ENCODE measurements around the gene SKAP1. TPM values are rescaled to one million over a fixed set of nuclear protein-coding genes. Genes with fewer than 3 reads are reported as not detected.

The SKAP1 gene
- total RNA-seq, 1 experiment from 2014 or later = not detected

DNA sequence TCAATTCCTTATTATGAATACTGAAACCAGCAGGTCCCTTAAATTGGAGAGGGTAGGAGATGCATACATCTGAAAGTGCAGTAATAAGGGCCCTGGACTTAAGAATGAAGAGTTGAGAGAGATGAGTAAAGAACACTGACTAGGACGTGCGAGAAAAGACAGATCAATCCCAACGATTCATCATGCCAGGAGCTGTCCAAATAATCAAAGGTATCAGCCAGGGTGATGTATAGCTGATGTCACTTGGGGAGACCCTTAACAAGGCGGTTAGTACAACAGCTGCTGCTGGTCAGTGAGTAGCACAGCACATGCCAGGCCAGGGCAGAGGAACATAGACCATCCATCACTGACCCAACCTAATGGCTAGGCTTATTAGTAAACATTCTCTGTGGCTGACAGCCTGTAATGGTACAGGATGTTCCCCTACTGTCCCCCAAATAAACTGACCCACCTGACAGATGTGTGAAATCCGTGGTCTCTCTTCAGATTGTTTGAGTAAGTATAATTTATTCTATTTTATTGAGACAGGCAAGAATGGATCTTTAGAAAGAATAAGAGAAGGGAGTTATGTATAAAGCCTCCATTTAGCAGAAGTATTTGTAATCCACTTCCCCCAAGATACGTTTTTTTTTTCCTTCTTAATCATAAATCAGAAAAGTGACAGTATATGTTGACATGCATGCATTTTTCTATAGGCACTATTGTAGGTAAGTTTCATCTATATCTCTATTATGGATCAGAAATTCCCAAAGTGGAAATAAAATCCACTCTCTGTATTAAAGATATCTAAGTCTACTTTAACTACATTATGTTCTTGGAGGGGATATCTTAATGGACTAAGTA lies 204.1 kb downstream of the SKAP1 start:
- Mint-ChIP-seq H3K9me3 (ENCODE audit: unreplicated experiment) (no peaks in the 10 kb centered on the region), H3K27ac (ENCODE audit: low read depth, unreplicated experiment) (no peak overlapping the region), H3K4me3 (ENCODE audit: unreplicated experiment) (no peak overlapping the region), H3K36me3 (ENCODE audit: insufficient read depth, unreplicated experiment) (no peaks in the 10 kb centered on the region), H3K27me3 (ENCODE audit: insufficient read depth, unreplicated experiment) (peaks cover 64% of the 10 kb centered on the region), H3K4me1 (ENCODE audit: insufficient read depth, unreplicated experiment) (no peaks in the 10 kb centered on the region)
- intact Hi-C loops (cut with micrococcal nuclease) = no loop called here
- POLR2A ChIA-PET = interaction anchor here (1.3 kb wide), 1 partner anchor 33 kb away, joined by 3 read pairs; no protein-coding TSS in a partner anchor
- BruUV-seq (replicated peaks) = no TSS peak
- no peak for DNase-seq (ENCODE audit: unreplicated experiment)
- CTCF ChIA-PET = no interaction called here
- TF ChIP-seq, protein P1, sequence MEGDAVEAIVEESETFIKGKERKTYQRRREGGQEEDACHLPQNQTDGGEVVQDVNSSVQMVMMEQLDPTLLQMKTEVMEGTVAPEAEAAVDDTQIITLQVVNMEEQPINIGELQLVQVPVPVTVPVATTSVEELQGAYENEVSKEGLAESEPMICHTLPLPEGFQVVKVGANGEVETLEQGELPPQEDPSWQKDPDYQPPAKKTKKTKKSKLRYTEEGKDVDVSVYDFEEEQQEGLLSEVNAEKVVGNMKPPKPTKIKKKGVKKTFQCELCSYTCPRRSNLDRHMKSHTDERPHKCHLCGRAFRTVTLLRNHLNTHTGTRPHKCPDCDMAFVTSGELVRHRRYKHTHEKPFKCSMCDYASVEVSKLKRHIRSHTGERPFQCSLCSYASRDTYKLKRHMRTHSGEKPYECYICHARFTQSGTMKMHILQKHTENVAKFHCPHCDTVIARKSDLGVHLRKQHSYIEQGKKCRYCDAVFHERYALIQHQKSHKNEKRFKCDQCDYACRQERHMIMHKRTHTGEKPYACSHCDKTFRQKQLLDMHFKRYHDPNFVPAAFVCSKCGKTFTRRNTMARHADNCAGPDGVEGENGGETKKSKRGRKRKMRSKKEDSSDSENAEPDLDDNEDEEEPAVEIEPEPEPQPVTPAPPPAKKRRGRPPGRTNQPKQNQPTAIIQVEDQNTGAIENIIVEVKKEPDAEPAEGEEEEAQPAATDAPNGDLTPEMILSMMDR (IDR thresholded peaks at IDR 0.05; ENCODE audit: unreplicated experiment) = no peak

DNA sequence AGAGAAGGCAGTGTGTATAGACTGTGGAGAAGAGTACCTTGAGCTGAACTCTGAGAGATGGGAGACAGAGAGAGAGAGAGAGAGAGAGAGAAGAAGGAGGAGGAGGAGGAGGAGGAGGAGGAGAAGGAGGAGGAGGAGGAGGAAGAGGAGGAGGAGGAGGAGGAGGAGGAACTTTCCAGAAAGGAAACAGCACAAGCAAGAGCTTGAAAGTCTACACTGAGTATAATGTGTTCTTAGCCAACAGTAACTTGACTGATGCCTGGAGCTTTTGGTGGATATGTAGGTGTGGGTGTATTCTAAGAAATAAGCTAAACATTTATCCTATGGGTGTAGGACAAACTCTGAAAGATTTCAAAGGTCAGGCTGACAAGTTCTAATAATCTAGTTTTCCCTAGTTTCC lies 206.1 kb downstream of the SKAP1 start:
- no peaks in the 10 kb centered on the region for H3K36me3 Mint-ChIP-seq (ENCODE audit: insufficient read depth, unreplicated experiment)
- H3K4me3 Mint-ChIP-seq (ENCODE audit: unreplicated experiment) = no peak overlapping the region
- intact Hi-C loops (cut with micrococcal nuclease) = no loop called here
- no peaks in the 10 kb centered on the region for H3K9me3 Mint-ChIP-seq (ENCODE audit: unreplicated experiment)
- no peak overlapping the region for H3K27ac Mint-ChIP-seq (ENCODE audit: low read depth, unreplicated experiment)
- peaks cover 82% of the 10 kb centered on the region for H3K27me3 Mint-ChIP-seq (ENCODE audit: insufficient read depth, unreplicated experiment)
- BruUV-seq (replicated peaks) = no TSS peak
- TF ChIP-seq, protein P1 (IDR thresholded peaks at IDR 0.05; ENCODE audit: unreplicated experiment) = no peak
- no peak for DNase-seq (ENCODE audit: unreplicated experiment)
- POLR2A ChIA-PET = interaction anchor here (0.8 to 1.3 kb wide), 2 partner anchors 21 to 35 kb away, joined by 3 read pairs; no protein-coding TSS in a partner anchor
- CTCF ChIA-PET = interaction anchor here (0.6 to 1.2 kb wide), 5 partner anchors 15 to 395 kb away, joined by 3 to 4 read pairs (median 3); no protein-coding TSS in a partner anchor
- no peaks in the 10 kb centered on the region for H3K4me1 Mint-ChIP-seq (ENCODE audit: insufficient read depth, unreplicated experiment)

DNA sequence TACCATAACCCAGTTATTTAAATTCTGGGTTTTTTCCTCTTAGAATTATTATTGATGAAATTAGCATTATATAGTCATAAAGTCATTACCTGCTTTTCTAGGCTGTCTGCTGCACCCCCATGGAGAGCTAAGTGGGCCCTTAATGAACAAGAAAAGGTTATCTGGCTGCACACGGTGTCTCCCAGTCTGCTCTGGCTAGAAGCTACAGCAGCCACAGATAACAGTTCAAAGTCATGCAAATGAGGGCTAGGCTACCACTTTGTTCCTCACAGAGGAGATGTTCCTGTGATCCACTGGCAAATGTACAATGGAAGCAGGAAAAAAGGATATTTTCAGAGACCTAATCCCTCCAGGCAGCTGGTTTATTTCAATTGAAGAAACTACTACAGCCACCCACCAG lies 210.4 kb downstream of the SKAP1 start:
- DNase-seq (ENCODE audit: unreplicated experiment) = no peak
- H3K4me1 Mint-ChIP-seq (ENCODE audit: insufficient read depth, unreplicated experiment) = no peaks in the 10 kb centered on the region
- H3K9me3 Mint-ChIP-seq (ENCODE audit: unreplicated experiment) = no peaks in the 10 kb centered on the region
- TF ChIP-seq, protein P1 (IDR thresholded peaks at IDR 0.05; ENCODE audit: unreplicated experiment) = no peak
- no peak overlapping the region for H3K27ac Mint-ChIP-seq (ENCODE audit: low read depth, unreplicated experiment)
- H3K36me3 Mint-ChIP-seq (ENCODE audit: insufficient read depth, unreplicated experiment) = no peaks in the 10 kb centered on the region
- peaks cover 81% of the 10 kb centered on the region for H3K27me3 Mint-ChIP-seq (ENCODE audit: insufficient read depth, unreplicated experiment)
- ChIA-PET POLR2A (interaction anchor here (1.4 kb wide), 1 partner anchor 11 kb away, joined by 3 read pairs; no protein-coding TSS in a partner anchor), CTCF (no interaction called here)
- H3K4me3 Mint-ChIP-seq (ENCODE audit: unreplicated experiment) = no peak overlapping the region
- no TSS peak for BruUV-seq (replicated peaks)
- intact Hi-C loops (cut with micrococcal nuclease) = loop anchor here (5.0 kb wide), 2 partner anchors 88 to 118 kb away; no protein-coding TSS in a partner anchor

DNA sequence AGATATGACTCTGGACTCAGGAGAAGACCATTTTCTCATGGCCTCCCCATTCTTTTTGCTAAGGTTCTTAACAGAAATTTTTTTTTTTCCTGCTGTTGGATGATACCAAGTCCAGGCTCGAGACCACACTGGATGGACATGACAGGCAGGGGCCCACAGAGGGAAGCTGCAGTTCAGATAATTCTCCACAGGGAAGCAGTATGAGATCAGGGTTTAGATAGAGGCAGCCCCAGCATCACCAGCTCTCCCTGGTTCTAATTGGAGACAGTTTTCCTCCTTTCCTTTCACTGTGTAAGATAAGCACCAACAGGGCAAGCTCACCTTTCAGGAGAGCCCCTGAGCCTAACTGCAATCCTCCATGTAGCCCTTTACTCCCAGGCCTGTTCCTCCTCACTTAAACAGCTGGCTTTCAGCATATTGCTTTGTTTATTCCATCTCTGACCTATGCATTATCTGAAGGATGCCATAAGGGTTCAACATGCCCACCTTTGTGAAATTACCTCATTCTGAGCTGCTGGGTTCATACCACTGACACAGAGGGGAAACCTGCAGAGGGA lies 214.4 kb downstream of the SKAP1 start:
- TF ChIP-seq, protein P1 (IDR thresholded peaks at IDR 0.05; ENCODE audit: unreplicated experiment) = peak; percentile 80
- intact Hi-C loops (cut with micrococcal nuclease) = loop anchor here (1.0 to 5.0 kb wide), 4 partner anchors 43 to 403 kb away; no protein-coding TSS in a partner anchor
- Mint-ChIP-seq H3K27ac (ENCODE audit: low read depth, unreplicated experiment) (no peak overlapping the region), H3K9me3 (ENCODE audit: unreplicated experiment) (no peaks in the 10 kb centered on the region), H3K36me3 (ENCODE audit: insufficient read depth, unreplicated experiment) (no peaks in the 10 kb centered on the region), H3K4me1 (ENCODE audit: insufficient read depth, unreplicated experiment) (no peaks in the 10 kb centered on the region), H3K4me3 (ENCODE audit: unreplicated experiment) (no peak overlapping the region), H3K27me3 (ENCODE audit: insufficient read depth, unreplicated experiment) (peaks cover 71% of the 10 kb centered on the region)
- ChIA-PET CTCF (interaction anchor here (1.1 to 1.2 kb wide), 3 partner anchors 23 to 93 kb away, joined by 4 to 5 read pairs (median 4); no protein-coding TSS in a partner anchor), POLR2A (no interaction called here)
- peak; percentile 46 for DNase-seq (ENCODE audit: unreplicated experiment)
- no TSS peak for BruUV-seq (replicated peaks)

Data from MCF 10A (cell line).